CD4-positive, alpha-beta T cell treated with Interleukin-21 for 1 hour (primary cell): ENCODE data around the gene RRM2.

Experiments used
- DNase-seq: peaks from one replicate; pipeline ENCODE4 v3.0.0-alpha.2; 2020

The RRM2 gene

GRCh38 chr2:10173258-10174005, 50.9 kb downstream of the RRM2 start:
- DNase-seq = no peak

- no peak for DNase-seq
Measured at GRCh38 chr2:10174173-10174572, 51.6 kb downstream of the RRM2 start.

- DNase-seq = no peak
Measured at GRCh38 chr2:10175441-10175840, 52.9 kb downstream of the RRM2 start.

GRCh38 chr2:10178751-10179150, 56.2 kb downstream of the RRM2 start:
- no peak for DNase-seq

- no peak for DNase-seq
Measured at GRCh38 chr2:10179422-10179821, 56.9 kb downstream of the RRM2 start.

GRCh38 chr2:10180229-10180628, 57.7 kb downstream of the RRM2 start:
- DNase-seq = no peak
